Stimulated activated CD4-positive, alpha-beta T cell treated with anti-CD3 and anti-CD28 coated beads, Interleukin-1b, Interleukin-23, amount 100 ng/mL, for 1 hour (primary cell): ENCODE results near the gene TNFAIP2.
"Not testable (repeated sequence)": the region's sequence is repeated elsewhere in the genome, so short reads cannot be mapped to it uniquely, and the experiment has no call there.

Experiments
- DNase-seq, 2 donors: peaks; one replicate each; pipeline ENCODE4 v3.0.0-alpha.2; 2020; ENCODE audit warnings: low read depth in 2 of 2

TNFAIP2 gene

DNA sequence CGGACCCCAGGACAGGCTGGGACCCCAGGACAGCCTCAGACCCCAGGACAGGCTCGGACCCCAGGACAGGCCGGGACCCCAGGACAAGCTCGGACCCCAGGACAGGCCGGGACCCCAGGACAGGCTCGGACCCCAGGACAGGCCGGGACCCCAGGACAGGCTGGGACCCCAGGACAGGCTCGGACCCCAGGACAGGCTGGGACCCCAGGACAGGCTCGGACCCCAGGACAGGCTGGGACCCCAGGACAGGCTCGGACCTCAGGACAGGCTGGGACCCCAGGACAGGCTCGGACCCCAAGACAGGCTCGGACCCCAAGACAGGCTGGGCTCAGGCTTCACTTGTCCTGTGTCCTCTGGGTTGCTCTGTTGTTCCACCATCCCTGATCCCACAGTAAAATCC lies 32.2 kb downstream of the TNFAIP2 start:
- DNase-seq, result not testable (repeated sequence)

DNA sequence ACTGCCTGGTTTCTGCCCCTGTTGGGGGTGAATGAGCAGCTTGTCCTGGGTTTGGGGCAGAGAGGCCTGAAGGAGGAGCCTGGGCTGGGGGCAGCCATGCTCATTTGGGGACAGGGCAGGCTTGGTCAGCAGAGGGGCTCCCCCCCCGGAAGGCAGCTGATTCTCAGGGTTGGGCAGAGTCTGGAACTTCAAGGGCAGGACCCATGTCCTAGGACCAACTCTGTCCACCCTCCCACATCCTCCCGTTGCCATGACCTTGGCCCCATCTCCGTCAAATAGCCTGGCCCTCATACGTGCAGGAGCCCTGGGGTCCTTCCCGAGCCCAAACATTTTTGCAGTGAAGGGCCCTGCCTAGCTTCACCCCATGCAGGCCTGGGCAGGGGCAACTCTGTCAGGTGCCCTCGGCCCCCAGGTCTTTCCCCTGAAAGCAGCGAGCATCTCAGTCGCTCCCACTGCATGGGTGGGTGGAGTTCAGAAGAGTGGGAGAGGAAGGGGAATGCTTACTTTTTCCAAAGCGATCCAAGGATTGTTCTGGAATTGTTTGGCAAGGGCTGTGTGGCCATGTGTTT lies 32.6 kb downstream of the TNFAIP2 start:
- no peak for DNase-seq

DNA sequence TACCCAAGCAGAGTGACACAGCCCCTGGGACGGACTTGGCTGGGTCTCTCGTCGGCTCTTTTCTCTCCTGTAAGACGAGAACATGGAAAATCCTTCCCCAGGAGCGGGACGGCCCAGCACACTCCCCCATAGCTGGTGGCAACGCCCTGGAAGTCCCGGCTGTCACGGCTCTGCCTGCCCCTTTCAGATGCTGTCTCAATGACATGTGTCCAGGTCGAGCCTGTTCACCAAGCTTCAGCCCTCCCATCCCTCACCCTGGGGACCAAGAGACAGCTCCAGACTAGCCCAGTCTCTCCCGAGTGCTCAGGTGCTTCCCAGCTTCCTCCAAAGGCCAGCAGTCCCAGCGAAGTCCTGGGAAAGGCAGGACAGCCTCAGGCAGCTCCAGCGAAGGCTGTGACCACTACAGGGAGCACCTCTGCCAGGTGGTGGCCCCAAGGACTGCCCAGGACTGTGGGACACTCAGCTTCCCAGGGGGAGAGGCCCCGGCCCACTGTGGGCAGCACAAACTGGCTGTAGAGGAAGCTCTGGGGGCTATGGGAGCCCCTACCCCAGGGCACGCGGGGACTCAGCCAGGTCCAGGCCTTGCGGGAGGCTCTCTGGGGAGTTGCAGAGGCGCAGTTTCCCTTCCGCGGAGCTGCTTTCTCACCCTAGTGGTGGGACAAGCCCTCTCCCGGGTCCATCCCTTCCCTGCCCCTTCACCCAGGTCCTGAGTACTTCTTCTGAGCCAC lies 33.6 kb downstream of the TNFAIP2 start:
- no peak for DNase-seq

DNA sequence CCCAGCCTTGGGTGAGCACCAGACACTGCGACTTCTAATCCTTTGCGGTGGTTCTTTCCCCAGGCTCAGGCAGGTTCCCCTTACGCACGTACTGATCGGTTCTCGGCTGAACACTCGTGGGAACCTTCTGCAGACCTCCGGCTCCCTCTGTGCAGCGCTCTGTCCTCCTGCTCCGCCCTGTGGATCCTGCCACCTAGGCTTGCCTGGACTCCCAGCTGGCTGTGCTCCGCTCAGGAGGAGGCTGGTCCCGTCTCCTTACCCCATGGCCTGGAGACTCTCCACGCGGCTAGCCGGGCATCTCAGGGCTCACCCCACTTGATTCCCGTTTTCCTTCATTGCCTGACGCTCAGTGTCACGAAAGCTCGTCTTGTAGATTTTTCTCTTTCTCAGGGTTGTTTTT lies 34.7 kb downstream of the TNFAIP2 start:
- no peak for DNase-seq

DNA sequence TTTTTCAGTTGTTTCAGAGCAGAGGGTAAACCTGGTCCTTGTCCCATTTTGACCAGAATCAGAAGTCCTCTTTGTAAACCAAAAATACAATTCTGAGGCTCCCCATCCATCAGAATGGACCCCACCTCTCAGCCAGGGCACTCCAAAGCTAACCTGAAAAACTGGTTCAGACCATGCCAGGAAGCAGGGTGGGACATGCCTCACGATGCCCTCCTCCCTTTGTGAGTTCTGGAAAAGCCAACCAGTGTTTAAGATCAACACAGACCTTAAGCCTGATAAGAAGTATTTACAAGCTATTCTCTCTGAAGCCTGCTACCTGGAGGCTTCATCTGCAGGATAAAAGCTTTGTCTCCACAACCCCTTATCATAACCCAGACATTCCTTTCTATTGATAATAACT lies 35.4 kb downstream of the TNFAIP2 start:
- no peak for DNase-seq

DNA sequence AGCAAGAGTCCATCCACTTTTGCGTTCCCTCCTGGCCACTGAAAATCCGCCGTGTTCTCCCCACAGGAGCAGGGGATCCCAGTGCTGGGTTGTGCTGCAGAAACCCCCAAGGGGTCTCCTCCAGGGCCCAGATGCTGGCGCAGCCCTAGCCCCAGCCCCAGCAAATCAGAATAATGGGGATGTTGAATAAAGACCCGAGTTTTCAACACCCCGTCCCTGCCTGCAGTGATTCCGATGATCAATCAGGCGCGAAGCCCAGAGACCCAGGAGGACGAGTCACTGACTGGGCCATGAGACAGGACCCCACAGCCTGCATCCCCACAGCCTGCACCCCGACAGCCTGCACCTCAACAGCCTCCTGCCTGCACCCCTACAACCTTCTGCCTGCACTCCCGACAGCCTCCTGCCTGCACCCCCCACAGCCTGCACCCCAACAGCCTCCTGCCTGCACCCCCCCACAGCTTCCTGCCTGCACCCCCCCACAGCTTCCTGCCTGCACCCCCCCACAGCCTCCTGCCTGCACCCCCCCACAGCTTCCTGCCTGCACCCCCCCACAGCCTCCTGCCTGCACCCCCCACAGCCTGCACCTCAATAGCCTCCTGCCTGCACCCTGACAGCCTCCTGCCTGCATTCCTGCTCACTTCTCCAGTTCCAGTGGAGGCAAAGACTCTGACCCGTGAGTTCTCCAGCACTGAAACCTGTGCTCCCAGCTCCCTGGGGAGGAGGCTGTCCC lies 37.2 kb downstream of the TNFAIP2 start:
- DNase-seq, result no peak

DNA sequence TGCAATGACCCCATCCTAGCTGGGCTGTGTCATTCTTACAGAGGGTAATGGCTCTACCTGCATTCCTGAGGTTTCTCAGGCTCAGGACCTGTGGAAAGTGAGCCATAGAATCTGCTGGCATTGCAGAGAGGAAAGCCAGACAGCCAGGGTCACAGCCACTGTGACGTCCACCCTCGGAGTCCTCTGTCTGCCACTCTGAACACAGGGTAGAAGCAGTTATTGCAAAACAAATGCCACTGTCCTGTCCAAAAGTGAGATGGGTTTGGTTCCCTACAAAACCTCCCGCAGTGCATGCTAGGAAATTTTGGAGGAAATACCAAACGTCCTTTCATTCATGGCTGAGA lies 37.8 kb downstream of the TNFAIP2 start:
- DNase-seq, result no peak

DNA sequence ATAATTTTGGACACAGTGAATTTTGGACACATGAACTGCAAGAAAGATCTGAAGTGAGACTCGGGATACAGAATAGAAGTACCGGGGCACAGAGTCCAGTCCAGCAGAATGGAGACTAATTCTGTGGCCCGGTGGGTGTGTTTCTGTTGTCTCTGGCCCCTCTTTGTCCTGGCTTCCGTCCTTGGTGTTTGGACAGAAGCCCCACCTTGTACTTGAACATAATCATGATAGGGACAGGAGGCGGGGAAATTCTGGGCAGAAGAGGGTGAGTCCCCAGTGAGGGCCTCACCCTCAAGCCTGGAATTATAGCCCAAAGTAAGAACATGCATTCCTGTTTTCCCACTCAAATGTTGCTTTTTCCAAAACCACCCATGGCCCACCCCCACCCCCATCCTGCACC lies 39.9 kb downstream of the TNFAIP2 start:
- no peak for DNase-seq

DNA sequence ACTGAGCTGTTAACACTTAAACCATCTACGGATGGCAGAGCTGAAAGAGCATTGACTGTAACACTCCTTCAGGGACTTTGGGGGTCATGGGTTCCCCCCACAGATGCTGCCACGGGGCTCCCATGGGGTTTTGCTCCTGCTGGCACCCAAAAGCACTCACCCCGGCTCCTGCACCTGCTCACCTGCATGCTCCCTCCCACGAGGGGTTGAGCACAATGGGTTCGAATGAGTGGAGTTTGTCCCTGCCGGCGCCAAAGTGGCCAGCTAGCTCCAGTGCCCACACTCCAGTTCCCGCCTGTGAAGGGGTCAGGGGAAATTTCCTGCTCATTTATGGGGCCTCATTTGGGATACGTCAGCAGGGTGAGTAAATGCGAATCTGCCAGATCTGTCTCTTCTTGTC lies 40.7 kb downstream of the TNFAIP2 start:
- no peak for DNase-seq

DNA sequence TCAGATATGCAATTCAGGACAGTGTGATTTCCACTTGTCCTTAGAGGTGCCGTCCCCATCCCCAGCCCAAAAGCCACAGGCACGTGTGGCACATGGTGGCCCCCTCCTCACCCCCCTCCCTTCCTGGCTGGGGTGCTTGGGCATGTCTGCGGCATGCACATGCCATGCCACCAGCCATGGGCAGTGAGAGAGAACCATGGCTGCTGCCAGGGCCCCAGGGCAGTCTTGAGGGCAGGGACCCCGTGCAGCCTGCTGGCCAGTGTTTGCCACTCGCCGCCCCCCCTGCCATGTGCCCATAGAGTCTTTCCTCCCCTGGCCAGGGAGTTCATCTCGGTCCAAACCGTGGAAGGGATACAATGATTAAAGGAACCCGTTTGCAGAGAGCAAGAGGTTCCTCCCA lies 41.5 kb downstream of the TNFAIP2 start:
- DNase-seq, result no peak

DNA sequence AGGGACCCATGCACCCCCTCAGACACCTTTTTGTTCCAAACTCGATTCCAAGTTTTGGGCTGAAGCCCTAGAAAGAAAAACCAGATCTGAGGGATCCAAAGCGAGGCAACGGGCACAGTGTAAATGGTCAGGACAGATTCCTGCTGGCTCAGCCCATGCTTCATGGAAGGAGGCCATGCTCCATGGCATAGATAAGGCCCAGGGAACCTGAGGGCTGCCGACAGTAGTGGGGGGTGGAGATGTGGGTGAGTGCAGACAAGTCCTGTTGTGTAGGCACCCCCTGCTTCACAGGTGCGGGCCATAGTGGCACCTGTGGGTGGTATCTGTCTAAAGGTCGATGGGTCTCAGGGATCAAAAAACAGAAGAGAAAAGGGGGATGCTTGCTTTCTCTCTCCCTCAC lies 42.1 kb downstream of the TNFAIP2 start:
- no peak for DNase-seq

DNA sequence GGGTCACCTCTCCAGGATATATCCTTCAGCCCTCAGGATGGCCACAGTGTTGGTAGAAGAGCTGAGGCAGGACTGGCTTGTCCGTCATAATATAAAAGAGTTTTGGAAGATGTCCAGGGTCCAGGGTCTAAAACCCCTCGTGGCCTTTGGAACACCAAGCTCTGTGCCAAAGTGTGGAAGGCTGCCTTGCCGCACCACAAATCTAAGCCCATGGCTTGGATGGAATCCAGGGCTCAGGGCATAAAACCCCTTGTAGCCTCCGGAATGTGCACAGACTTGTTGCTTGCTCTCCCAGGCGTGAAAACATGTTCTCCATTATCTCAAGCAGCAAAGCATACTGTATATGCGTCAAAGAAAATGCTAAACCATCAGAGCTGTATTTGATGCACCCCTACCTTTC lies 46.7 kb downstream of the TNFAIP2 start:
- no peak for DNase-seq

DNA sequence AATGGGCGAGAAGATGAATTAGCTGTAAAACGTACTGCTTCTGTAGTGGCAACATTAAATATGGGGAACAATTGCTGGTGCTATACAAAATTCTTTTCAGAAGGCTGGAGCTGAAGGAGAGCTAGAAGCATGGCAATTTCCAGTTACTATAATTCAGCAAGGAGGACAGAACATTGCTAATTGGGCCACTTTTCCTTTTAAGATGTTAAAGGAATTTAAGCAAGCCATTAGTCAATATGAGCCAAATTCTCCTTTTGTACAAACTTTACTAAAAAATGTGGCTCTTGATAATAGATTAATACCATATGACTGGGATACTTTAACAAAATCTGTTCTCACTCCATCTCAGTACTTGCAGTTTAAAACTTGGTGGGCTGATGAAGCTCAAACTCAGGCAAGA lies 47.9 kb downstream of the TNFAIP2 start:
- DNase-seq, result not testable (repeated sequence)

DNA sequence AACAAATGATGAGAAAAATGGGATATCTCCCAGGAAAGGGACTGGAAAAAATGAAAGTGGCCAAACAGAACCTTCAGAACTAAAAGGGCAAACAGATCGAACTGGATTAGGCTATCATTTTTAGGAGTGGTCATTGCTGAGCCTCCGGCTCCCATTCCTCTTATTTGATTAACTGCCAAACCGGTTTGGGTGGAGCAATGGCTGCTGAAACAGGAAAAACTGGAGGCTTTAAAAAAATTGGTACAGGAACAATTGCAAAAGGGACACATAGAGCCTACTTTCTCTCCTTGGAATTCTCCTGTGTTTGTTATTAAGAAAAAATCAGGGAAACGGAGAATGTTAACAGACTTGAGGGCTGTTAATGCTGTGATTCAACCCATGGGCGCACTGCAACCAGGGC lies 49.7 kb downstream of the TNFAIP2 start:
- DNase-seq, result no peak

DNA sequence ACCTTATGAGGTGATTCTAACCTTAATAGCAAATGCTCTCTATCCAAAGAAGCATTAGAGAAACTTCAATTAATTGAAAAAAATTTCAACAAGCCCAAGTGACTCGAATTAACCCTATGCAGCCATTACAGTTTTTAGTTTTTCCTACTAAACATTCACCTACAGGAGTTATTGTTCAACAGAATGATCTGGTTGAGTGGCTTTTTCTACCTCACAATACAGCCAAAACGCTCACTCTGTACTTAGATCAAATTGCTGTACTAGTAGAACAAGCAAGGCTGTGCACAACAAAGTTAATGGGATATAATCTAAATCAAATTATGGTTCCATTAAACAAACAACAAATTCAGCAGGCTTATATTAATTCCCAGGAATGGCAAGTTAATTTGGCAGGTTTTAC lies 50.6 kb downstream of the TNFAIP2 start:
- DNase-seq, result not testable (repeated sequence)

DNA sequence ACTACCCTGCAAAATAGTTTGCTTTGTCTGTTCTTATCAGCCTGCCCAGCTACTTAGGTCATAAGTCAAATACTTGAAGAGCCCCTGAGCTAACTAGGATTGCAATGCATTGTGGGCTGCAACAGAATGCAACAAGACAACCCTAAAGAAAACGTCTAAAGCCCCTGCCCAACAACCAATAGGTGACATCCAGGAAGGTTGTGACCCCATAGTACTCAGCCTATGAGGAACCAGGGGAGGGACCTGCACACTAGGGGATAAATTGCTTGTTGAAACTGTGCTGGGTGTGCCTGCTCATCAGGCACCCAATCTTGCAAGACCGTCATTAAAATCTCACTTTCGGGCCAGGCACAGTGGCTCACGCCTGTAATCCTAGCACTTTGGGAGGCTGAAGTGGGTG lies 52.9 kb downstream of the TNFAIP2 start:
- not testable (repeated sequence) for DNase-seq

DNA sequence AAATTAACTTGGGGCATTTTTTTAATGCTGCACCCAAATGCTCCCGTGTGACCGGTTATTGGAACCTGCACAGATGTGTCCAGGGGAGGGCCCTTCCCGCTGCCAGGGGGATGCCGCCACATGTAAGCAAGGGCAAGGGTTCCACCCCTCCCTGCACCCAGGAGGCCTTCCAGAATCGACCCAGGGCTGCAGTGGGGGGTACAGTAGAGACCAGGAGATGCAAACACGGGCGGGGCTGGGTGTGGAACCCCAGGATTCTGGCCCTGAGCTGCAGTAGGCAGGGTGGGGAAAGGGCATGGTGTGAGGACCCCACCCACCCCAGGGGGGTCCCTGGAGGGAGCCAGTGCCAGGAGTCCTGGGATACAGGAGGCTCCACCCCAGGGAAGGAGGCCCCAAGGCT lies 54.1 kb downstream of the TNFAIP2 start:
- DNase-seq, result no peak

DNA sequence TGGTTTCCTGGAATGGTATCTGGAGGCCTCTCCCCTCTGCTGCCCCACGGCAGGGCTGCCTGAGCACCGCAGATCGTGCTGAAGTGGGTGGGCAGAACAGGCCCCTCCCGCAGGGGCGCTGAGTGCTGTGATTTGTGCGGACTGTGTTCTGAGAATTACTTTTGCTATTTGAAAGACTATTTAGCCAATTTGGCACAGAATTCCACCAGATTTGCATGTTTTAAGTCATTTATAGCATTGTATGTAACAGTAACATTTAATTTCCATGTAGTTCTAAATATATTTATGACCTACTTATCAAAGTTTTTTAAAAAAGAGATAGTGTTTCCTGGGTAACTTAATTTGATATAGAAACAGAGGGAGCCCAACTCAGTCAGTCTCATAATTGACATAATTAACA lies 55.3 kb downstream of the TNFAIP2 start:
- DNase-seq, result no peak

DNA sequence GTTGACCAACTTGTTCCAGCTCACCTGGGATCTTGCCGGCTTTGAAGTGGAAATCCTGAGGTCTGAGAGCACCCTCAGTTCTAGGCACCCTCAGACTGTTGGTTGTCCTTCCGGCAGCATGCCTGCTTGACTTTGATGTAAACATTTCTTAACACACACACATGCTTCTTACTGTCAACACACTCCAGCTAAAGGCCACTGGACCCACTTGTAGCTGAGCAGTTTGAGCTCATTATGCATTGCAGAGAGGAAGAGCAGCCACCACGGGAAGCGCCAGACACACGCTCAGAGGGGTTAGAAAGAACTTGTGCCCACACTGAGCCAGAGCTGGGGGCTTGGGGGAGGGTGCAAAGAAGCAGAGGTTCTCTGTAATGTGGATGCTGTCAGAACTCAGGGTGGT lies 55.8 kb downstream of the TNFAIP2 start:
- no peak for DNase-seq

DNA sequence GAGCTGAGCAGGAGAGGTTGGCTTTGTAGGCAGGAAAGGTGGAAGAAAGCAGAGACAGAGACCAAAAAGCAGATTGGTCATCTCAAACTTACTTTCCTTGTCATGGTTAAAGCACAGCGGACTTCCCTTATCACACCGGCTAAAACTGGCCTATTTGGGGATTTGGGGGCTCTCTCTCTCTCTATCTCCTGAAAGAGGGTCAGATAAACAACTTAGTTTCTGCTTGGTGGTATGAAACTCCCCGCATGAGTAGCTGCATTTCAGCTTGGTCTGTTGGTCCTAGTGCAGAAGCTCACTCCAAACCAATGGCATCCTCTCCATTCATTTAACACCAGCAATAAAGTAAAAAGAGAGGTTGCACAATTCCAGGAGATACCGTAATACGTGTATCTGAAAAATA lies 57.1 kb downstream of the TNFAIP2 start:
- no peak for DNase-seq

DNA sequence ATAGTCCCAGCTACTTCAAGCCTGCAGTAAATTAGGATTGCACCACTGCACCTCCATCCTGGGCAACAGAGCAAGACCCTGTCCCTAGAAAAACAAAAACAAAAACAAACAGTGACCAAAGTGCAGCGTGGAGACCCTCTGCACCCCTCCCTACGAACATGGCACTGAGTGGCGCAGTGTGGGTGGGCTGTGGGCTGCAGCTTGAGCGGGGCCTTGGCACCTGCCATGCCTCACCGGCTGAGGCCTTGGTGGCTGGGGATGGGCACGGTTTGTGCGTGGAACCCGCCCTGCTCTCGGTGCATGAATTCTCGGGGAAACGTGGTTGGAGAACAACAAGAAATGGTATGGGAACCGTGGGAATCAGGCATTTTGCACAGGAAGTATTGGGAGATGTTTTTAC lies 60.8 kb downstream of the TNFAIP2 start:
- DNase-seq, result no peak

DNA sequence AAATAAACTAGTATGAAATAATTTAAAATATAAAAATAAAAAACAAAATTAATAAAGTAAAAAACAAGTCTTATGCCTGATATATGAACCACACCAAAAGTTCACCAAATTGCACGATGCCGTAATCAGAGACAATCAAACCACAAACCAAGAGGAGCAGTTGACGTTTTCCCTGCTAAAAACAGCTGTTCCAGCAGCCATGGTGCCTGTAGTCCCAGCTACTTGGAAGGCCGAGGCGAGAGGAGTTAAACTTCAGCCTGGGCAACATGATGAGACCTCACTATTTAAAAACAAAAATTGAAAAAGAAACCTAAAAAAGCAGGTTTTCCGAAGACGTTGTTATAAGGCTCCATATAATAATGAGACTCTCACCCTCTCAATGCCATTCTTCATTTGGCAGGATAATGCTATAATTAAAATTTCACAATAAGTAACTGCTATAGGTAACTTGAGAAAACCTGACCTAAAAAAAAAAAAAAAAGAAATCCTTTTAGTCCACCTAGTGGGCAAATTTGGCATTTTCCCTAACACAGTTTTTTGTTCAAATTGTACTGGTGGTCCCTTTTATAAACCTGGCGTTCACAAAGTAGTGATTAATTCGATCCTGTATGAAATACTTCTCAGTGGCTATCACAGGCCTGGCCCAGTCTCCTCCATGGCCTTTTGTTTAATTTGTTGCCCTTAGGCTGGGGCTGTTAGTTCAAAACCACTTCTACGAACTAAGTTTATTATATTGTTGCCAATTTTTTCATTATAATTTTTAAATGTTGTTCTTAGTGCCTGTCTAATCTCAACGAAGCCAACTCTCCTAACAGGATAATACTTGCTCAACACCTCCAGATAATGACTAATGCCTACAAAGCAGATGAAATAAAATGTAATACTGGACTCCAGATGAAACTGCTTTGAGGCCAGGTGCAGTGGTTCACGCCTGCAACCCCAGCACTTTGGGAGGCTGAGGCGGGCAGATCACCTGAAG lies 62.1 kb downstream of the TNFAIP2 start:
- DNase-seq, result no peak
